Testis (tissue), 2 donors: Measurements from ENCODE around the gene SPACA9.

Experiments used
- CTCF ChIP-seq, 3 experiments: fragments of 450-650 bp in 2 of 3; fragments of 200-600 bp in 1 of 3; sonication (generic) in 1 of 3; IDR thresholded peaks; one replicate each; pipeline ENCODE4 v1.5.1; 2016 to 2019; ENCODE audit warnings: antibody characterized with exemption in 3 of 3, mild to moderate bottlenecking in 2 of 3, moderate library complexity in 1 of 3
- POLR2A ChIP-seq: fragments of 450-650 bp; IDR thresholded peaks from one replicate; pipeline ENCODE4 v1.6.1; 2017; ENCODE audit warnings: antibody characterized with exemption, mild to moderate bottlenecking, moderate library complexity

GRCh38 chr9:132905726-132906125 is 27.0 kb downstream of the SPACA9 start:
- TF ChIP-seq CTCF (IDR thresholded peaks at IDR 0.05): no peak
- no peak for TF ChIP-seq POLR2A
